Fibroblast of skin of back (primary cell): ENCODE data around the gene KRTAP5-4.
"Not testable (repeated sequence)": the region's sequence is repeated elsewhere in the genome, so short reads cannot be mapped to it uniquely, and the experiment has no call there.

Source experiments
- DNase-seq: peaks from one replicate; pipeline ENCODE4 v3.0.0-alpha.2; 2013

The KRTAP5-4 gene

GRCh38 chr11:1598406-1598805 lies 23.5 kb downstream of the KRTAP5-4 start:
- DNase-seq = not testable (repeated sequence)

- DNase-seq = no peak
Observed at GRCh38 chr11:1597994-1598380, 24.0 kb downstream of the KRTAP5-4 start, which contains the start of gene KRTAP5-2. KRTAP5-2 (minus strand) TSS chr11:1598294; CDS start chr11:1598250, 44 bp downstream.

GRCh38 chr11:1597331-1597993 lies 24.5 kb downstream of the KRTAP5-4 start:
- DNase-seq = no peak

- not testable (repeated sequence) for DNase-seq
Observed at GRCh38 chr11:1596576-1597121, 25.3 kb downstream of the KRTAP5-4 start.

- DNase-seq = not testable (repeated sequence)
Observed at GRCh38 chr11:1595994-1596575, 25.9 kb downstream of the KRTAP5-4 start.

GRCh38 chr11:1592628-1593027 lies 29.3 kb downstream of the KRTAP5-4 start:
- no peak for DNase-seq

GRCh38 chr11:1589996-1590395 lies 31.9 kb downstream of the KRTAP5-4 start:
- DNase-seq = no peak

GRCh38 chr11:1589191-1589963 lies 32.6 kb downstream of the KRTAP5-4 start:
- not testable (repeated sequence) for DNase-seq

GRCh38 chr11:1586699-1587098 lies 35.2 kb downstream of the KRTAP5-4 start:
- DNase-seq = no peak

- not testable (repeated sequence) for DNase-seq
Observed at GRCh38 chr11:1584661-1585370, 37.1 kb downstream of the KRTAP5-4 start, which contains the start of gene KRTAP5-1. KRTAP5-1 (minus strand) TSS chr11:1585283; CDS start chr11:1585249, 34 bp downstream.

GRCh38 chr11:1582909-1583308 lies 39.0 kb downstream of the KRTAP5-4 start:
- not testable (repeated sequence) for DNase-seq

- DNase-seq = no peak
Observed at GRCh38 chr11:1581976-1582375, 40.0 kb downstream of the KRTAP5-4 start.

GRCh38 chr11:1576825-1577224 lies 45.1 kb downstream of the KRTAP5-4 start:
- no peak for DNase-seq

- not testable (repeated sequence) for DNase-seq
Observed at GRCh38 chr11:1575756-1576155, 46.2 kb downstream of the KRTAP5-4 start.

GRCh38 chr11:1574933-1575242 lies 47.0 kb downstream of the KRTAP5-4 start:
- DNase-seq = no peak

GRCh38 chr11:1574238-1574932 lies 47.6 kb downstream of the KRTAP5-4 start:
- DNase-seq = no peak

- DNase-seq = no peak
Observed at GRCh38 chr11:1573903-1574237, 48.1 kb downstream of the KRTAP5-4 start.

GRCh38 chr11:1573077-1573902 lies 48.6 kb downstream of the KRTAP5-4 start:
- no peak for DNase-seq

GRCh38 chr11:1572197-1573076 lies 49.5 kb downstream of the KRTAP5-4 start, which contains the start of gene DUSP8:
DUSP8 (minus strand) TSS chr11:1572271; CDS start chr11:1565826, 6,445 bp downstream.
- peak; percentile 84 for DNase-seq

GRCh38 chr11:1571760-1572196 lies 50.2 kb downstream of the KRTAP5-4 start:
- DNase-seq = no peak
